Urothelium cell line (cell line): ENCODE data around the gene ROPN1.
"Not testable (repeated sequence)": the region's sequence is repeated elsewhere in the genome, so short reads cannot be mapped to it uniquely, and the experiment has no call there.

Experiments
- DNase-seq: peaks from one replicate; pipeline ENCODE4 v3.0.0; 2011; ENCODE audit warnings: low spot score, mixed read lengths
- FAIRE-seq: peaks from 2 replicates; lab custom pipeline; 2011; peaks lifted over from hg19 to GRCh38; lab: Jason Lieb, UNC

The ROPN1 gene

DNA sequence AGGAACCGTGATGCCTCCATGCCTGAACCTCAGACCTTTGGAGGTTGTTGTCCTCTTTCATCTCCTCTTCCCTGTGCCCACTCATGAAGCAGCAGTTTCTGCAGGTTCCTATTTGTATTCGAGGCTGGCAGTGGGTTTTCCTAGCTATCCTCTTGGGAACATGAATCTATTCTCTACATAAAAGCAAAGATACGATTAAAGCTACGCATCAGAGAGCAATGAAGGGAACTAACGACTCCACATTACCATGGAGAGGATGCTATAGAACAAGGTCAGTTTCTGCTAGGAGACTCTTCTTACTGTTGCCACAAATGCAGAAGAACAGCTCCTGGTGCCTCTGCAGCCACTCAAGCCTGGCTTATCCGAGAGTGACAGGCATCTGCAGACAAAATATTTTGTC, 9.4 kb upstream of the ROPN1 start:
- peak; percentile 13 for FAIRE-seq
- DNase-seq: not testable (repeated sequence)

DNA sequence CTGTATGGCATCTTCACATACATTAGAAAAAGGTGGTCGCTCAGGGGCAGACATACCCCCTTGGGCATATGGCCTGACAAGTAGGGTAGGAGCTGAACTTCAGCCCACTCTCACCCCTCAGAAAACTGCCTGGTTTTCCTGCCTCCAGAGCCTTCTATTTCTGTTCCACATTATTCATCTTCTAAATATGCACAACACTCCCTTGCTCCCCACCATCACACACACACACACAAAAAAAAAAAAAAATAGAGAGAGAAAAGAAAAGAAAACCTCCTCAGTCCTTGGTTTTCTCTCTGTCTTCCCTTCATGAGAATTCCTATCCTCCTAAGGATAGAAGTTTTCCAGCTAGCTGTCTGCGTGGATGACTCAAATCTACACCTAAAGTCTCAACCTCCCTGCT, 5.6 kb upstream of the ROPN1 start:
- DNase-seq: no peak
- FAIRE-seq: no peak

DNA sequence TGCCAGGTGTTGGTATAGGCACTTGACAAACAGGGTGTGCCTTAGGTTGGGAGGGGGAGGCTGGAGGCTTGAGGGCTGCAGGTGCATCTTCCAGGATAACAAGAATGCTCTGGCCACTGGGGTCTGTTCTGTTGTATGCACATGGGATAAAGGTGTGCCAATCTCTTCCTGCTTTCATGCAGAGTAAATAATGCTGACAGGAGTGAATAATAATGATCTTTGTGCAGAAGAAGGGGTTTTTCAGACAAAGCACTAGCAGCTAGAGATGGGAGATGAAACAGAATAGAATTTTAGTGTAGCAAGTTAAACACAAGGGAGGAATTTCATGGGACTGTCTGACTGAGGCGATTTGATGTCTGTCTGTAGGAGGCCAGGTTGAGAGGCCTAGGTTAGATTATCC, 1.9 kb upstream of the ROPN1 start:
- FAIRE-seq (no peak), DNase-seq (no peak)

DNA sequence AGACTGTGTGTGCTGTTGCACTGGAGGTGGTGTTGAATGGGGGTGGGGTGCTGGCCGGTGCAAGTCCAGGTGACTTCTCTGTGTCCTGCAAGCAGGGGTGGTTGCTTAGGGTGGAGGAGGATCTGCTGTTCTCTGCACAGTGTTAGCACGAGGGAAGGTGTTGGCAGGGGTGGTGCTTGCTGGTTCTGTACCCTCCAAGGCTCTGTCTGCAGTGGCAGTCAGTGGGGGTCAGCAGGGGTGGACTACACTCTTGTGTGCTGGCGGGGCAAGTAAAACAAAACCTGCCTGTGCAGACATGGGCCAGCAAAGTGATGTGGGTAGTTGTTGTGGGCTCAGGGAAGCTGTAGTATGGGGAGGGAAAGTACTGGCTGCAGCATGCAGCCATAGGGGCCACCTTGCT, 5.5 kb downstream of the ROPN1 start:
- DNase-seq (no peak), FAIRE-seq (no peak)

DNA sequence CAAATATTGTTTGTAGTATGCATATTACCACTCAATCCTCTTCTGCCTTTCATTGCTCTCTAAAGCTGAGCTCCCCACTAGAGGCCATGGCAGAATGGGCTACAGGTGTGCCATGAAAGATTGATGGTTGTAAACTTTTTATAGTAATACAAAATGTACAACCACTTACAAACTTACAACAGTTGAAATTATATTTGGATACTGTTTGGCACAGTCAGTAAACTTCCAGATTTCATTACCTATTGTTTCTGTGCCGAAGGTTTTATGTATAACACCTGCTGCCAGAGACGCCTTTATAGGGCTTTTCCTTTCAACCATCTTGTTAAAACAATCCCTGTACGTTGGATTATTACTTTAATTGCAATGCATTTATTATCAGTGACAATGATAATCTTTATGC, 7.0 kb downstream of the ROPN1 start:
- DNase-seq (no peak), FAIRE-seq (no peak)

DNA sequence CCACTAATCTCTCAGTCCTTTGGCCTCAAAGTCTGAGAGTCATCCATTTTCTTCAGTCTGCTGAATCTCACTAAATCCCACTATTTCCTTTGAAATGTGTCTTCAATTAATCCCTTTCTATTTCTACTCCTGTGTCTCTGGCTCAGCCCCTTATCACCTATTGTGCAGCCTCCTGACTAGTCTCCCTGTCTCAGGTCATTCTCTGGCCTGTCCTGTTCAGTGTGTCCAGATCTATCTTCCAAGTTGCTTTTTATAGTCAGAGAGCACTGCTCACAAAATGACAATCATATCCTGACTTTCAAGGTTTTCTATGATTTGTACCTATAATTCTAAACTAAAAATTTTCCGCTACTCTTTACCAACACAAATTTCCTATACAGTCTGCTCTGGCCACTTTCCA, 7.6 kb downstream of the ROPN1 start:
- FAIRE-seq (no peak), DNase-seq (no peak)

DNA sequence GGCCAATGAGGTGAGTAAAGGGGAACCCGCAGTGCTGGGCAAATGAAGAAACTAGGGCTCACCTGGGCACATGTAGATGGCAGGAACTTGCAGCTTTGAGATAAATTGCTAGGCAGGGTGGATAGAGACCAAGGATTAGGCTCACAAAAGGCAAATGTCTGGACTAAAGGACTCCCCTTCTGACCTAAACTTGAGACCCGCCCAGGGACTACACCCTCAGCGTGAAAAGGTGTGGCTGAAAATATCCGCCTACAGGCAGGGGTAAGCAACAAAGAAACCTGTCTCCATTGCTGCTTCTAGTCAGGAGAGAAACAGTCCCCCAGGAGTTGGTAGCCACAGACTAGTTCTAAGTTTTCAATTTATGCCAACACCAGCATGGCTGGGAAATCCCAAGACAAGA, 10.6 kb downstream of the ROPN1 start:
- FAIRE-seq, DNase-seq: not testable (repeated sequence)

DNA sequence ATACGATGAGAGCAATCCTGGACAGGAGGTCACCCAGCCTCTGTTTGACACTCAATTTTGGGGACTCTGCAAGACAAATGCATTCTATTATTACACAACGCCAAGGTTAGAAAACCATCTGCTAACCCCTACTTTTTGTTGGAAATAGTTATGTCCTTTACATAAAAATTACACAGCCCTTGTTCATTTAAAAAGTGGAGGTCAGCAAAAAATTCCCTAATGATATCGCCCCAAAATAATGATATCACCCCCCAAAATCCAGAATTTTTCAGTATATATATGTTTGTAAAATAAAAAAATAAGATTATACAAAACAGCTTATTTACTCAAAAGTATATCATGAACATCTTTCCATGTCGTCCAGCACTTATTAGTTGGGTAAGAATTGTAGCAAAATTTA, 11.4 kb downstream of the ROPN1 start:
- FAIRE-seq: no peak
- no peak for DNase-seq

DNA sequence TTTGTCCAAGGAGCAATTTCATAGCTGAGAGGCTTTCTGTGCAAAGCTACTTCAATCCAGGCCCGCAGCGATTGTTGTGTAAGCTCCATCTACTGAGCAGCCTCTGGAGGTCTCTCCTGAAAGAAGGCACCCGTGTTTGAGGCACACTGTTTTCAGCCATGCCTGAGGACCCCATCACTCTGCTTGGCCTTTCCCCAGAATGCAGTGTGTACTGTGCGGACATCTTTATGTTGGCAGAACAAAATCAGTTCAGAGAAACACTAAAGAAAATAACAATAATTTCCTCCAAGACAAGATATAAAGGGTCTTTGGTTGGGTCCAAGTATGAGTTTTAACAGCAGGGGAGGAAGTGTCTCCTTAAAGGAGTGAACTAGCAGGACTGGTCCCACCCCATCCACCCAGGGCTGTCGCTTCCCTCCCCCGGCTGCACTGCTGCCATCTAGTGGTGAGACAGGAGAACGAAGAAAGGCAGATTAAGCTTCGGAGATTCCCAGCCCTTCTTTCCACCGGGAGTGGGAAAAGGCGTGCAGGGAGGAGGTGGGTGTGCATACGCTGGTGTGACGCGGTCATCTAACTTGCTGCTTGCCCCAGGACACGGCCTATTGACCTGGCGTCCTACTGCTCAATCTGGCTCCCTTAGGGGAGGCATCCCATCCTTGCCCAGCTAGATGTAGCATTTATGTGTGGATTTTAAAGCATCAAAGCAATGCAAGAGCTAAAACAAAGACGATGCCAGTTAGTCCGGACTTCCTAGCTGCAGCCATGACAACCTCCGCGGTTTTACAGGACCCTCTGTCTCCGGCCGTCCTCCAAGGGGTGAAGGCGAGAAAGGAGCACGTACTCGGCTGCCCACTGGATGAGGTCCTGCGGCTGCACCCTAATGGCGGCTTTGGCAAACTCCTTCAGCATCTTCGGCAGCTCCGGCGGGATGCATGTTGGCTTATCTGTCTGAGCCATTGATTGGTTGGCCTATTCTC, 12.1 kb downstream of the ROPN1 start:
- DNase-seq: peak; percentile 56
- FAIRE-seq: peak; percentile 99

DNA sequence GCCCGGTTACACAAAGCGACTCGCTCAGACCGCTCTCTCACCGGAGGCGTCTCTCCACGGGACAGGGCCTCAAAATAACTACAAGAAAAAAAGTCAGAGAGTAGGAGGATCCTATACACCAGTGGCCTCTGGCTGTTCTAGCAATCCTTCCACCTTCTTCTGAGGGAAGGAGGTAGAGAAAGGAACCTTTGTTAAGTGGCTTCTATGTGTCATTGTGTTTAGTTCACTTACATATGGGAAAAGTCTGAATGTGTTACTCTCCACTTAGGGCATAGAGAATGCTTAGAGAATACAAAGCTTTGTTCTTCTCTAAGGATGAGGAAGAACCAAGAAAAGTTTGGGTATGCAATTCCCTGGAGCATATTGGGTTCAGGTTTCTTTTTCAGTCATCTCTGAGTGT, 15.0 kb downstream of the ROPN1 start:
- not testable (repeated sequence) for FAIRE-seq, DNase-seq

DNA sequence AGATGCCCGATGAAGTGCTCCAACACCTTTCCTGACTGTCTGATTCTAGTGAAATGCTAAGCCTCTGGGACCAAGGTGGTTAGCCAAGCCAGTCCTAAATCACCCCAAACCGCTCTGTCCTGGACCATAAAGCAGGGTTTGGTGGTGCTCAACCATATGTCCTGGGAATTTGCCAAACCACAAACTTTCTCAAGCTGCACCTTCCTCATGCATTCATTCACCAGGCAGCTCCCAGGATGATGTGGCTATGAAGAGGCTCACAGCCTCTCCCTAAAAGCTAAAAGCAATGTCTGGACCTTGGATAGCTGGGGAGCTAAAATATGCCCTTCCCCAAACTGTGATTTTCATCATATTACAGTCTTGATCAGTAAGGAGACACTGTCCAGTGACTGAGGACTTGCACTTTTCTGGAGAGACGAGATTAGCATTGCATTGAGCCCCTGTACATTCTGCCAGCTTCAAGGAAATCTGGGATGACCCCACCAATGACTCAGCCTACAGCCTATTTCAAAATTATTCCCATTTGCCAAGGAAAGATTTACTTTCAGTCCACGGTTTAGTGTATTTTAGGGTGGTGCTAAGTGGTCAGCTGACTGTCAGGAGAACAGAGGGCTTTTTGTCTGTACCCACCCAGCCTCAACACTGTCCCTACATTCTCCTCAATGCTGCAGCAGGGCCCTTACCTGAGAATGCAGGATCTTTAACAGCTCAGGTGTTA, 15.6 kb downstream of the ROPN1 start:
- not testable (repeated sequence) for DNase-seq, FAIRE-seq

DNA sequence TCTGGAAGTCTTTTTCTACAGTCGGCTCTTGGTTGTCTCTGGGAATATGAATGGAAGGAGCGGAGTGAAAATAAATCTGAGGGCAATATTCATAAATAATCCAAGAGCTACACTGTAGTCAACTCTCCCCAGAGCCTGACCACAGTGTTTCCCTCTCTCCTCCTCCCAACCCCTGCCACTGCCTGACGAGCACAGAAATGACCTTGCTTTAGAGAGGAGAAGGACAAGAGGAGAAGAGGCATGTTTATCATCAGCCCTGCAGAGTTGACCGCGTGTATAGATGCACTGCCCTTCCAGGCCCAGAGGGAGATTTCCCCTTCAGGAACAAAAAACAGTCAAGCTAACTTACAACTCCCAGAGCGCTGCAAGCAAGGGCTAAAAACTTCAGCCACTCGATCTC, 16.9 kb downstream of the ROPN1 start:
- not testable (repeated sequence) for FAIRE-seq, DNase-seq

DNA sequence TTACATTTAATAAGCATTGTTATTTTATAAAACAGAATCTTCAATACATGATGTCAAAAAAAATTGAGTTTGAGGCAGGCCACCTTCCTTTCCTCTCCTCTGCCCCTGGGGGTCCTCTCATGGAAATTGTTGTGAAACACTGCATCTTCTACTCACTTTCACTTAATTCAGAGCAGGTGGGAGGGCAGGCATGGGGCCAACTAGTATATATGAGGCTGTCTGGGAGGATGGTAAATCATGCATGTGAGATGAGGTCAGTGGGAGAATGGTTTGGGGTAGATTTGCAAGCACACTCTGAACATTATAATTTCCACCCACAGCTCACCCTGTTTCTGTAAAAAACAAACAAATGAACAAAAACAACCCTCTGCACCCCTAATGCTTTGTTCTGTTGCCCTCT, 20.5 kb downstream of the ROPN1 start:
- FAIRE-seq: no peak
- no peak for DNase-seq

DNA sequence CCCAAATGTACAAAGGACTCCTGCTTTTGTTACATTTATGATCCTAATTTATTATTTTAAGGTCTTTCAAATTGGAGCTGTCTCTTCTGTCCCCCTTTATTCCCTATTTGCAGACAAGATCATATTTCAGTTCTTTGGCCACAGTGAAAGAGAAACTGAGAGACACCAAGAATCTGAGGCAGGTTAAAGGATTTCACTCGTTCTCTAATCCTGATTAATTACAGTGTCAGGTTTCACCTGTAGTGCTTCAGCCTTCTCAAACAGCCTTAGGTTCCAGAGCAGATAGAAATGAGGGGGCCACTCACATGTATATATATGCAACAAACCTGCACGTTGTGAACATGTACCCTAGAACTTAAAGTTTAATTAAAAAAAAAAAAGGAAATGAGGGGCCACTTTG, 24.7 kb downstream of the ROPN1 start:
- DNase-seq, FAIRE-seq: not testable (repeated sequence)

DNA sequence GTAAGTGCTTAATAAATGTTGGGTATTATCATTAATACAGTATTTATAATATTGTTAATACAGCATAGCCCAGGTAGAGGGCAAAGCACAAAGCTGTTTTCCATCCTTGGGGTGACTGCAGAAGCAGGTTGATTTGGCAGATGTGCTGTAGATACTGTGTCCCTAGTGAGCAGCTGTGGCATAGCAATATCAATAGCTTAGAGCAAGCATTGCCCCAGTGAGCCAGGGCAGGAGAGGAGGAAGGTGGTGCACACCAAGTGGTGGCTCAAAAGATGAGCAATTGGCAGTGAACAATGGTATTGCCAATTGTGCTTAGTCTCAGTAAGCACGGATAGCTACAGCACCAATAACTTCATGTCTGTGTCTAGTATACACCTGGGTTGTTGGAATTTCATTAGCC, 25.1 kb downstream of the ROPN1 start:
- peak; percentile 89 for FAIRE-seq
- not testable (repeated sequence) for DNase-seq

DNA sequence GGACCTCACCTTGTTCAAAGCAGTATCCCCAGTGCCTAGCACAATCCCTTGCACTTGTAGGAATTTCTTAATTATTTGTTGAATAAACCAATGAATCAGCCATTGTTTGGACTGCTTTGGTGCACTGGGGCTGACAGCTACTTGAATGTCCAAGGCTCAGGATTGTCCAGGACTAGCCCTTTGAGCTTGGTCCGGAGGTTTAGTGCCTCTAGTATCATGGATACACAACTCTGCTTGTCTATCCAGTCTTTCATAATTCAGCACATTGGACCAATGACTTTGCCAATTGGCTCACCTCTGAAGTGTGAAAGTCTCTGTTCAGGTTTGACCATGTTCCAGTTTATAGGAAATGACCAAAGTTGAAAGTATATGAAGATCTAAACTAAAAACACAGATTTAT, 27.1 kb downstream of the ROPN1 start:
- not testable (repeated sequence) for DNase-seq, FAIRE-seq

DNA sequence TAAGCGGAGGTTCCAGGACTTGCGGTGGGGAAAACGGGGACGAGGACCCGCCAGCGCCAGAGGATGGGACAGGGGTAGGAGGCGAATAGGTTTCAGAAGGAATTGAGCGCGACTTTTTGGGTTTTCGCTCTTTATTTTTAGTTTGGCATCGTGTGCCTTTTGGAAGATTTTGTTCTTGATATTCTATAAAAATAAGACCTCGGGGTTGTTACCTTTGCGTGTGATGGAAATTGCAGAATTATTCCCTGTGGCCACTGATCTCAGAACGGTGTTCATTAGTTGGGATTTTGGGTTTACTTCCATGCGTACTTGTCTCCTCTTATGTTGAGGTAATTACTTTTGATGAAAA, 30.4 kb downstream of the ROPN1 start:
- DNase-seq: no peak
- no peak for FAIRE-seq

DNA sequence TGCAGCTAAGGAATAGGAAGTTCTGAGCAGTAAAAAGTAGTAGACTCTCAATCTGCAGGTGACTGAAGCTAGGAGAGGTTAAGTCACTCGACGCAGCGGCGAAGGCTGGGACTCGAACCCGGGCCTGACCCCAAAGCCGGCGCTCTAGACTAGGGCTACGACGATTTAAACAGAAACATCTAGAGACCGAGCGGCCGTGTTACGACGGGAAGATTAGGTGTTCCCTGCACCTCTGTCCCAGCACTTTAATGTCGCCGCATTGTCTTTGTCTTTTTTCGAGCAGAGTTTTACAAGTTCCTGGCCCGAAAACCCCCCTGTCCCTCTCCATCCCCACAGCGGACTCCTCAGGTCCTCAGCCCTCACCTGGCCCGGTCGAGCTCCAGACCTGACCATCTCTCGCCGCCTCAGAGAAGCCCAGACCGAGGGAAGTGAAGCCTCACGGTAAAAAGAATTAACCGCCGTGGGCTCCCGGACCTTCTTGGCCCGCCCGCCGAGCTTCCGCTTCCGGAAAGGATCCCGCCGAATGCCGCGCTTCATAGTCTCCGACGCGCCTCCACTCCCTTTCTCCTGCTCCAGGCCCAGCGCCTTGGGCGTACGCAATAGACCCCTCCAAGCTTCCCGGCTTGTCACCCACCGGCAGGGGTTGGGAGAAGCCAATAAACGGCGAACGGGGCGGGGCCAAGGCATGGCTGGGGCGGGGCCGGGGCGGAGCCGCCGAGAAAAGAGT, 31.0 kb downstream of the ROPN1 start, which contains the start of gene CCDC14:
Gene CCDC14 (minus strand): TSS at position 449 of the 727 bp plus-strand sequence. CDS start 56 bp downstream, at position 393.
- peak; percentile 98 for DNase-seq
- FAIRE-seq: peak; percentile 78

DNA sequence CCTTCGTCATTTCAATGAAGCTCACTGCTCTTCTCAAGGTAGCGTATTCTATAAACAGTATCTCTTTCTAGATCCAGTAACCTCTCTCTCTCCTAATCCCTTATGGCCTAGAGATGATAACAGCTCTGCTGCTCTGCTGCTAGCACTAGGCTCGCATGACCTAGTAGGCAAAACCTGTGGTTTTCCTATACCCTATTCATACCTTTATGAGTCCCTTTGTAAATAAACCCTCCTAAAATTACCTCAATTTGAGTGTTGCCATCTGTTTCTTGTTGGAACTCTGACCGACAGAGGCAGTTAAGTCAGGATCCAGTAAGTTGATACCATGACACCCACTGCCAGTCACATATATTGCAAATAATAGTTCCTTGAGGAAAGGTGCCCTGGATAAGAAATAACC, 38.2 kb downstream of the ROPN1 start:
- DNase-seq: no peak
- no peak for FAIRE-seq

DNA sequence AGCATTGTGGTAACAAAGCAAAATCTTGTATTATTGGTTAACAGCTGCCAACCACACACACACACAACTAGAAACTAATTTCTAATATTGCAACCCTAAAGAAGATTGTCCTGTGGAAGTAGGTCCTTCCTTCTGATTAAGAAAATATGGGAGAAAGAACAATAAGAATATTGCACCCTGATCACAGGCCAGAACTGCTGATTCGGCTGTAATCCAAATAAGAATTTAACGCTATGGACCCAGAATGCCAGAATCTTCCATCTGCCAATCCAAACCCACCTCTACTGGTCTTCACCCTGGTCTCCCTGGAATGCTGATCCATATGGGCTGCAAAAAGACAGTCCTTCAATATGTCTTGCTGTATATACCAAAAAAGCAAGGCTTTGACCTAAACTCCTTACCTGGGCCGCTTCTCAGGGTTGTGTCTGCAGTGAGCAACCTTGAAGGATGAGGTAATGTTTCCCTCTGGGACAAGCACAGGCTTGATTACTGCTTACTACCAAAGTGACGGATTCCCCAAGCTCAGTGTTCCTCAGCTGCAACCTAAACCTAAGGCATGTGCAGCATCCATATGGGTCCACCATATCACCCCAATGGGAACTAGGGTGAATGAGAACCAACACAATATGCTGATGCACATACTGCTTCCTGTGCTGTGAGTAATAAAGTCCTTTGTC, 38.9 kb downstream of the ROPN1 start:
- peak; percentile 77 for FAIRE-seq
- no peak for DNase-seq
